Upper lobe of right lung (tissue), 1 donor: ENCODE data around the gene SMIM33. TPM values are rescaled to one million over a fixed set of nuclear protein-coding genes. Genes with fewer than 3 reads are reported as not detected.
"Not testable (repeated sequence)": the region's sequence is repeated elsewhere in the genome, so short reads cannot be mapped to it uniquely, and the experiment has no call there.

ENCODE experiments used
- ATAC-seq: fragments of 200-7000 bp; cut with Tn5 transposase; one replicate; pipeline ENCODE4 v1.9.1; 2020; ENCODE audit warnings: mild to moderate bottlenecking, moderate library complexity
- DNase-seq: peaks from one replicate; pipeline ENCODE4 v3.0.0-alpha.2; 2020
- H3K27ac ChIP-seq: fragments of 200-600 bp; one replicate; pipeline ENCODE4 v1.8.0; 2022
- H3K27me3 ChIP-seq: fragments of 200-600 bp; one replicate; pipeline ENCODE4 v1.8.0; 2022; ENCODE audit warnings: mild to moderate bottlenecking
- H3K36me3 ChIP-seq: fragments of 200-600 bp; one replicate; pipeline ENCODE4 v1.8.0; 2022
- H3K4me1 ChIP-seq: fragments of 200-600 bp; one replicate; pipeline ENCODE4 v1.8.0; 2022
- H3K4me3 ChIP-seq: fragments of 200-600 bp; one replicate; pipeline ENCODE4 v1.8.0; 2022; ENCODE audit warnings: mild to moderate bottlenecking
- H3K9me3 ChIP-seq: fragments of 200-600 bp; one replicate; pipeline ENCODE4 v1.8.0; 2022
- intact Hi-C: fragments of 100-400 bp; cut with DNase I; formaldehyde crosslinking; loops from one replicate; pipeline ENCODE4 v1.11.0; 2022
- total RNA-seq: library from RNA; stranded (reverse); fragmentation: NEBNext Ultra II Directional; extraction: Animal tissue kit (Norgen Biotek cat#: 25700); gene quantifications from one replicate; pipeline ENCODE4 v1.2.1, GENCODE V29; 2021
- TF ChIP-seq, protein P1 (sequence below): fragments of 200-600 bp; IDR thresholded peaks from one replicate; pipeline ENCODE4 v1.8.0; 2022; ENCODE audit warnings: antibody characterized with exemption
- donor health status: DM: no; HTN: yes; CAD: no; lungs with severe emphysema.

Gene SMIM33
- total RNA-seq, 1 donor from 2014 or later = not detected

- Histone ChIP-seq H3K27ac (no peak overlapping the region), H3K4me1 (peaks cover 24% of the 10 kb centered on the region), H3K4me3 (no peak overlapping the region), H3K9me3 (no peaks in the 10 kb centered on the region), H3K36me3 (no peaks in the 10 kb centered on the region), H3K27me3 (no peaks in the 10 kb centered on the region)
- TF ChIP-seq, protein P1, sequence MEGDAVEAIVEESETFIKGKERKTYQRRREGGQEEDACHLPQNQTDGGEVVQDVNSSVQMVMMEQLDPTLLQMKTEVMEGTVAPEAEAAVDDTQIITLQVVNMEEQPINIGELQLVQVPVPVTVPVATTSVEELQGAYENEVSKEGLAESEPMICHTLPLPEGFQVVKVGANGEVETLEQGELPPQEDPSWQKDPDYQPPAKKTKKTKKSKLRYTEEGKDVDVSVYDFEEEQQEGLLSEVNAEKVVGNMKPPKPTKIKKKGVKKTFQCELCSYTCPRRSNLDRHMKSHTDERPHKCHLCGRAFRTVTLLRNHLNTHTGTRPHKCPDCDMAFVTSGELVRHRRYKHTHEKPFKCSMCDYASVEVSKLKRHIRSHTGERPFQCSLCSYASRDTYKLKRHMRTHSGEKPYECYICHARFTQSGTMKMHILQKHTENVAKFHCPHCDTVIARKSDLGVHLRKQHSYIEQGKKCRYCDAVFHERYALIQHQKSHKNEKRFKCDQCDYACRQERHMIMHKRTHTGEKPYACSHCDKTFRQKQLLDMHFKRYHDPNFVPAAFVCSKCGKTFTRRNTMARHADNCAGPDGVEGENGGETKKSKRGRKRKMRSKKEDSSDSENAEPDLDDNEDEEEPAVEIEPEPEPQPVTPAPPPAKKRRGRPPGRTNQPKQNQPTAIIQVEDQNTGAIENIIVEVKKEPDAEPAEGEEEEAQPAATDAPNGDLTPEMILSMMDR = no peak
- intact Hi-C loops = no loop called here
- DNase-seq (no peak), ATAC-seq (no peak)
Observed at GRCh38 chr5:139494832-139495231, 24.0 kb downstream of the SMIM33 start.

GRCh38 chr5:139495638-139496435, 25.0 kb downstream of the SMIM33 start:
- no peaks in the 10 kb centered on the region for H3K27me3 ChIP-seq
- TF ChIP-seq, protein P1 = no peak
- H3K36me3 ChIP-seq = no peaks in the 10 kb centered on the region
- H3K27ac ChIP-seq = no peak overlapping the region
- no peak overlapping the region for H3K4me3 ChIP-seq
- intact Hi-C loops = no loop called here
- DNase-seq = no peak
- peak; percentile 44 for ATAC-seq
- H3K4me1 ChIP-seq = peaks cover 24% of the 10 kb centered on the region
- no peaks in the 10 kb centered on the region for H3K9me3 ChIP-seq

DNA sequence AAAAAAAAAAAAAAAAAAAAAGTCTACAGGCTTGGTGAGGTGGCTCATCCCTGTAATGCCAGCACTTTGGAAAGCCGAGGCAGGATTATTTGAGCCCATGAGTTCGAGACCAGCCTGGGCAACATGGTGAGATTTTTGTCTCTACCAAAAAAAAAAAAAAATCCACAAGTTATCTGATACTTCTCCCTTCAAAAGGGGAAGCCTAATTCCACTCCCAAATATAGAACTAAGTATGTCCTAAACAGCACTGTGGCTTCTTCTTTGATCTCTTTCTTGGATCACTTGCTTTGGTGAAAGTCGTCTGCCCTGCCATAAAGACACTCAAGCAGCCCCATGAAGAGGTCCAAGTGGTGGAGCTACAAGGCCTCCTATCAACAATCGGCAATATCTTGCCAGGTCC, 30.6 kb downstream of the SMIM33 start:
- intact Hi-C loops = no loop called here
- Histone ChIP-seq H3K9me3 (no peaks in the 10 kb centered on the region), H3K36me3 (no peaks in the 10 kb centered on the region), H3K4me3 (no peak overlapping the region), H3K27me3 (no peaks in the 10 kb centered on the region), H3K27ac (no peak overlapping the region), H3K4me1 (no peaks in the 10 kb centered on the region)
- peak; percentile 43 for ATAC-seq
- TF ChIP-seq, protein P1 = no peak
- DNase-seq = no peak

- H3K27ac ChIP-seq, H3K27me3 ChIP-seq, H3K4me1 ChIP-seq, intact Hi-C loops, DNase-seq, H3K4me3 ChIP-seq, H3K36me3 ChIP-seq, H3K9me3 ChIP-seq, ATAC-seq: not testable (repeated sequence)
Observed at GRCh38 chr5:139503036-139503817, 32.4 kb downstream of the SMIM33 start.

- ATAC-seq, H3K9me3 ChIP-seq, H3K27ac ChIP-seq: not testable (repeated sequence)
Observed at GRCh38 chr5:139503879-139504278, 33.1 kb downstream of the SMIM33 start.

DNA sequence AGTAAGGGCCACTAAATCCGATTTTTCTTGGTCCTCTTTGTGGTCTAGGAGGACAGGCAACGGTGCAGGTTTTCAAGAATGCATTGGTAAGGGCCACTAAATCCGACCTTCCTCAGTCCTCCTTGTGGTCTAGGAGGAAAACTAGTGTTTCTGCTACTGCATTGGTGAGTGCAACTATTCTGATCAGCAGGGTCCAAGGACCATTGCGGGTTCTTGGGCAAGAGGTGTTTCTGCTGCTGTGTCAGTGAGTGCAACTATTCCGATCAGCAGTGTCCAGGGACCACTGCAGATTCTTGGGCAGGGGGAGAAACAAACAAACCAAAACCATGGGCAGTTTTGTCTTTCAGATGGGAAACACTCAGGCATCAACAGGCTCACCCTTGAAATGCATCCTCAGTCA, 33.9 kb downstream of the SMIM33 start:
- H3K36me3 ChIP-seq, H3K4me3 ChIP-seq, DNase-seq, H3K4me1 ChIP-seq, intact Hi-C loops, H3K9me3 ChIP-seq, H3K27me3 ChIP-seq, H3K27ac ChIP-seq, ATAC-seq: not testable (repeated sequence)

More at GRCh38 chr5:139503879-139504278, 33.1 kb downstream of the SMIM33 start:
- DNase-seq, H3K4me1 ChIP-seq, H3K27me3 ChIP-seq, intact Hi-C loops, H3K36me3 ChIP-seq, H3K4me3 ChIP-seq: not testable (repeated sequence)

GRCh38 chr5:139512786-139513390, 42.1 kb downstream of the SMIM33 start:
- DNase-seq (no peak), ATAC-seq (no peak)
- Histone ChIP-seq H3K9me3 (no peaks in the 10 kb centered on the region), H3K36me3 (no peaks in the 10 kb centered on the region), H3K4me3 (no peak overlapping the region), H3K27ac (no peak overlapping the region), H3K4me1 (peaks cover 5% of the 10 kb centered on the region), H3K27me3 (no peaks in the 10 kb centered on the region)
- TF ChIP-seq, protein P1 = no peak
- intact Hi-C loops = loop anchor here (5.0 kb wide), 1 partner anchor 91 kb away; no protein-coding TSS in a partner anchor
